ENCODE data around the gene R3HDM1.

Gene R3HDM1

GRCh38 chr2:135587958-135588357, 56.7 kb downstream of the R3HDM1 start:
- no peak for DNase-seq (ENCODE audit: low spot score)
- Histone ChIP-seq H3K4me1 (ENCODE audit: control insufficient read depth in 2 of 2, insufficient read depth in 1 of 2, low read depth in 1 of 2, low read length in 2 of 2) (peaks cover 0 to 4% of the 10 kb centered on the region in 2 donors), H4K91ac (ENCODE audit: low read depth, low read length, poor library complexity) (no peak overlapping the region), H3K9ac (ENCODE audit: low read depth, low read length, poor library complexity) (no peak overlapping the region), H3K27ac (replicated peaks; ENCODE audit: low read length) (no peak overlapping the region), H2BK15ac (ENCODE audit: low read length) (no peak overlapping the region), H3K4ac (ENCODE audit: low read length) (no peak overlapping the region), H3K14ac (ENCODE audit: low read length) (no peak overlapping the region), H2BK5ac (ENCODE audit: low read length) (no peak overlapping the region), H3K4me3 (ENCODE audit: low read length in 2 of 2) (no peak overlapping the region), H3K79me1 (ENCODE audit: low read depth, low read length) (no peaks in the 10 kb centered on the region), H3K9me3 (replicated peaks in 1 of 2; ENCODE audit: control insufficient read depth in 2 of 2, insufficient read depth in 1 of 2, low read depth in 1 of 2, low read length in 2 of 2) (peaks cover 5 to 16% of the 10 kb centered on the region in 2 donors), H3K4me2 (ENCODE audit: insufficient read depth, low read length, poor library complexity, severe bottlenecking) (no peak overlapping the region), H4K8ac (ENCODE audit: low read depth, low read length) (no peak overlapping the region), H2BK12ac (ENCODE audit: low read length) (no peak overlapping the region), H2BK120ac (ENCODE audit: low read depth, low read length) (no peak overlapping the region), H2AFZ (ENCODE audit: low read length) (no peak overlapping the region), H3K36me3 (replicated peaks in 1 of 2; ENCODE audit: control insufficient read depth in 2 of 2, insufficient read depth in 2 of 2, low read length in 2 of 2) (no peaks in the 10 kb centered on the region), H3K23ac (ENCODE audit: low read depth, low read length, poor library complexity) (no peak overlapping the region), H2AK5ac (ENCODE audit: low read depth, low read length) (no peak overlapping the region), H3K27me3 (ENCODE audit: control insufficient read depth in 3 of 3, insufficient read depth in 3 of 3, low read depth in 1 of 3, low read length in 3 of 3) (no peaks in the 10 kb centered on the region), H3K18ac (ENCODE audit: low read length) (no peak overlapping the region)
- no CpG with 5 or more reads among the region's 1 CpG for WGBS, 2 donors (ENCODE audit: extremely low coverage in 2 of 2, insufficient read length in 2 of 2, insufficient replicate concordance in 1 of 2)

GRCh38 chr2:135590619-135591260, 59.5 kb downstream of the R3HDM1 start:
- H2BK15ac ChIP-seq (ENCODE audit: low read length), result no peak overlapping the region
- WGBS, 2 donors (ENCODE audit: extremely low coverage in 2 of 2, insufficient read length in 2 of 2, insufficient replicate concordance in 1 of 2), result no CpG with 5 or more reads among the region's 2 CpGs

GRCh38 chr2:135600915-135601314, 69.6 kb downstream of the R3HDM1 start:
- no peak overlapping the region for H4K91ac ChIP-seq (ENCODE audit: low read depth, low read length, poor library complexity)
- H3K9me3 ChIP-seq (replicated peaks in 1 of 2; ENCODE audit: control insufficient read depth in 2 of 2, insufficient read depth in 1 of 2, low read depth in 1 of 2, low read length in 2 of 2), result no peaks in the 10 kb centered on the region
- H3K4me2 ChIP-seq (ENCODE audit: insufficient read depth, low read length, poor library complexity, severe bottlenecking), result no peak overlapping the region
- H3K4ac ChIP-seq (ENCODE audit: low read length), result no peak overlapping the region
- H3K27me3 ChIP-seq (ENCODE audit: control insufficient read depth in 3 of 3, insufficient read depth in 3 of 3, low read depth in 1 of 3, low read length in 3 of 3), result no peaks in the 10 kb centered on the region
- H3K14ac ChIP-seq (ENCODE audit: low read length), result no peak overlapping the region
- H2AFZ ChIP-seq (ENCODE audit: low read length), result no peak overlapping the region
- no peak overlapping the region for H2BK5ac ChIP-seq (ENCODE audit: low read length)
- H2BK120ac ChIP-seq (ENCODE audit: low read depth, low read length), result no peak overlapping the region
- no peaks in the 10 kb centered on the region for H3K4me1 ChIP-seq (ENCODE audit: control insufficient read depth in 2 of 2, insufficient read depth in 1 of 2, low read depth in 1 of 2, low read length in 2 of 2)
- no peak overlapping the region for H2BK12ac ChIP-seq (ENCODE audit: low read length)
- H4K8ac ChIP-seq (ENCODE audit: low read depth, low read length), result no peak overlapping the region
- H2BK15ac ChIP-seq (ENCODE audit: low read length), result no peak overlapping the region
- no peak overlapping the region for H3K27ac ChIP-seq (replicated peaks; ENCODE audit: low read length)
- no peak overlapping the region for H3K18ac ChIP-seq (ENCODE audit: low read length)
- no peak overlapping the region for H3K23ac ChIP-seq (ENCODE audit: low read depth, low read length, poor library complexity)
- peaks cover 1 to 35% of the 10 kb centered on the region in 2 donors for H3K36me3 ChIP-seq (replicated peaks in 1 of 2; ENCODE audit: control insufficient read depth in 2 of 2, insufficient read depth in 2 of 2, low read length in 2 of 2)
- DNase-seq (ENCODE audit: low spot score), result no peak
- WGBS, 2 donors (ENCODE audit: extremely low coverage in 2 of 2, insufficient read length in 2 of 2, insufficient replicate concordance in 1 of 2), result no CpG with 5 or more reads among the region's 2 CpGs
- no peak overlapping the region for H3K4me3 ChIP-seq (ENCODE audit: low read length in 2 of 2)
- no peak overlapping the region for H2AK5ac ChIP-seq (ENCODE audit: low read depth, low read length)
- H3K79me1 ChIP-seq (ENCODE audit: low read depth, low read length), result no peaks in the 10 kb centered on the region
- no peak overlapping the region for H3K9ac ChIP-seq (ENCODE audit: low read depth, low read length, poor library complexity)

More at GRCh38 chr2:135590619-135591260, 59.5 kb downstream of the R3HDM1 start:
- no peak overlapping the region for H3K27ac ChIP-seq (replicated peaks; ENCODE audit: low read length)
- no peak overlapping the region for H2BK120ac ChIP-seq (ENCODE audit: low read depth, low read length)
- H3K4ac ChIP-seq (ENCODE audit: low read length), result no peak overlapping the region
- no peak overlapping the region for H4K8ac ChIP-seq (ENCODE audit: low read depth, low read length)
- H2BK12ac ChIP-seq (ENCODE audit: low read length), result no peak overlapping the region
- no peak overlapping the region for H3K9ac ChIP-seq (ENCODE audit: low read depth, low read length, poor library complexity)
- no peaks in the 10 kb centered on the region for H3K27me3 ChIP-seq (ENCODE audit: control insufficient read depth in 3 of 3, insufficient read depth in 3 of 3, low read depth in 1 of 3, low read length in 3 of 3)
- H2BK5ac ChIP-seq (ENCODE audit: low read length), result no peak overlapping the region
- H2AK5ac ChIP-seq (ENCODE audit: low read depth, low read length), result no peak overlapping the region
- no peak overlapping the region for H3K14ac ChIP-seq (ENCODE audit: low read length)
- peaks cover 0 to 4% of the 10 kb centered on the region in 2 donors for H3K4me1 ChIP-seq (ENCODE audit: control insufficient read depth in 2 of 2, insufficient read depth in 1 of 2, low read depth in 1 of 2, low read length in 2 of 2)
- peaks cover 5 to 19% of the 10 kb centered on the region in 2 donors for H3K9me3 ChIP-seq (replicated peaks in 1 of 2; ENCODE audit: control insufficient read depth in 2 of 2, insufficient read depth in 1 of 2, low read depth in 1 of 2, low read length in 2 of 2)
- H3K23ac ChIP-seq (ENCODE audit: low read depth, low read length, poor library complexity), result no peak overlapping the region
- H3K4me2 ChIP-seq (ENCODE audit: insufficient read depth, low read length, poor library complexity, severe bottlenecking), result no peak overlapping the region
- H3K36me3 ChIP-seq (replicated peaks in 1 of 2; ENCODE audit: control insufficient read depth in 2 of 2, insufficient read depth in 2 of 2, low read length in 2 of 2), result no peaks in the 10 kb centered on the region
- no peak for DNase-seq (ENCODE audit: low spot score)
- no peak overlapping the region for H3K4me3 ChIP-seq (ENCODE audit: low read length in 2 of 2)
- no peak overlapping the region for H2AFZ ChIP-seq (ENCODE audit: low read length)
- H3K18ac ChIP-seq (ENCODE audit: low read length), result no peak overlapping the region
- no peak overlapping the region for H4K91ac ChIP-seq (ENCODE audit: low read depth, low read length, poor library complexity)
- H3K79me1 ChIP-seq (ENCODE audit: low read depth, low read length), result no peaks in the 10 kb centered on the region

- Histone ChIP-seq H4K91ac (ENCODE audit: low read depth, low read length, poor library complexity) (no peak overlapping the region), H3K4ac (ENCODE audit: low read length) (no peak overlapping the region), H3K27me3 (ENCODE audit: control insufficient read depth in 3 of 3, insufficient read depth in 3 of 3, low read depth in 1 of 3, low read length in 3 of 3) (no peaks in the 10 kb centered on the region), H3K14ac (ENCODE audit: low read length) (no peak overlapping the region), H3K27ac (replicated peaks; ENCODE audit: low read length) (no peak overlapping the region), H2BK120ac (ENCODE audit: low read depth, low read length) (no peak overlapping the region), H3K23ac (ENCODE audit: low read depth, low read length, poor library complexity) (no peak overlapping the region), H3K9me3 (replicated peaks in 1 of 2; ENCODE audit: control insufficient read depth in 2 of 2, insufficient read depth in 1 of 2, low read depth in 1 of 2, low read length in 2 of 2) (no peaks in the 10 kb centered on the region), H2BK12ac (ENCODE audit: low read length) (no peak overlapping the region), H3K9ac (ENCODE audit: low read depth, low read length, poor library complexity) (no peak overlapping the region), H3K18ac (ENCODE audit: low read length) (no peak overlapping the region), H2AFZ (ENCODE audit: low read length) (no peak overlapping the region), H3K36me3 (replicated peaks in 1 of 2; ENCODE audit: control insufficient read depth in 2 of 2, insufficient read depth in 2 of 2, low read length in 2 of 2) (peaks cover 1 to 46% of the 10 kb centered on the region in 2 donors), H4K8ac (ENCODE audit: low read depth, low read length) (no peak overlapping the region), H3K4me3 (ENCODE audit: low read length in 2 of 2) (no peak overlapping the region), H3K4me2 (ENCODE audit: insufficient read depth, low read length, poor library complexity, severe bottlenecking) (no peak overlapping the region), H2BK5ac (ENCODE audit: low read length) (no peak overlapping the region), H2BK15ac (ENCODE audit: low read length) (no peak overlapping the region), H3K4me1 (ENCODE audit: control insufficient read depth in 2 of 2, insufficient read depth in 1 of 2, low read depth in 1 of 2, low read length in 2 of 2) (no peaks in the 10 kb centered on the region), H3K79me1 (ENCODE audit: low read depth, low read length) (no peaks in the 10 kb centered on the region), H2AK5ac (ENCODE audit: low read depth, low read length) (no peak overlapping the region)
- no peak for DNase-seq (ENCODE audit: low spot score)
- no CpG with 5 or more reads among the region's 7 CpGs for WGBS, 2 donors (ENCODE audit: extremely low coverage in 2 of 2, insufficient read length in 2 of 2, insufficient replicate concordance in 1 of 2)
Measured at GRCh38 chr2:135603543-135603942, 72.3 kb downstream of the R3HDM1 start.
